GM21576 (cell line): ENCODE data around the gene ATP2B2.

Source experiments
- ATAC-seq: cut with Tn5 transposase; IDR thresholded peaks from one replicate; pipeline ENCODE4 v1.9.1; 2021; ENCODE audit warnings: mild to moderate bottlenecking, moderate library complexity; ENCODE audit not compliant: unreplicated experiment

Gene ATP2B2

DNA sequence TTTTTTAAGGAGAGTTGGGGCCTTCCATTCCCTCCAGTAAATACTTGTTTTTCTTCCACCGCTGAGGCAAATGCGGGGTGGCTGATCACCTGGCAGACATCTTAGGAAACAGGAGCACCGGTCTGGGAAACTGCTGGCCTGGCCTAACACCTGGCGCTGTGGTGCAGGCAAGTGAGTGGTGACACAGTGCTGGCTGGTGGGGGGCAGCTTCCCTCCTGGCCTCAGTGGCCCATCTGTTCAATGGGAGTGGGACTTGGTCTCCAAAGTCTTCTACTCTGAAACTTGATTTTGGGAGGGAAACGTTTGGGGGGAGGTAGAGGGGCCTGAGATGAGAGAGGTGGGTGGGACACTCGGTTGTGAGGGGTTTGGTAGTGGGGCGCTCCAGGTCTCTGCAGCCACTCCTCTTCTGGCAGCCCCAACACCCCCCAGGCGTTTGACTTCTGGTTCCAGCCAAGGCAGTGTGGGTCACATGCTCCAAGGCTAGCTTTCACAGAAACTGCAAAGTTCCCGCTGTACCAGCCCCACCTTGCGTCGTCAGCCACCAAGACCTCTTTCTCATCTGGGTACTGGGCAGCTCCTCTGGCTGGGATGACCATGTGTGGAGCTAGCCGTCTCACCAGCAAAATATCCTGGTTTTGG, 217.3 kb downstream of the ATP2B2 start:
- ATAC-seq: no peak

GRCh38 chr3:10286596-10287295, 218.6 kb downstream of the ATP2B2 start:
- ATAC-seq: no peak

DNA sequence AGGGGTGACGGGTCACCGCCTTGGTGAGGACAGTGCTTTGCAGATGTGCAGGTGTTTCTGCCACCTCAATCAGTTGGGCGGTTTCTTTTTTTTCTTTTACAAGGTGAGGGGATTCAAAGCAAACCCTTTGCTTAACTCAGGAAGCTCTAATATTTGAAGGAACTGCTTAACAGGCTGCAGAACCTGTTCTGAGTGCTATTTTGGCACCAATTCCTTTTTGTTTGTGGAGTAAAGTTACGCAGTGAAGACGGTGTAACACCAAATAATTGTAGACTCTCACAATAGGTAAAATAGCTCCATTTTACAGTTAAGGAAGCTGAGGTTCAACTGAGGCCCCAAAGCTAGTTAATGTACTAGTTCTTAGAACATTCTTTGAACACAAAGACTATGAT, 219.3 kb downstream of the ATP2B2 start:
- no peak for ATAC-seq

GRCh38 chr3:10285272-10286132, 219.9 kb downstream of the ATP2B2 start:
- ATAC-seq: no peak

DNA sequence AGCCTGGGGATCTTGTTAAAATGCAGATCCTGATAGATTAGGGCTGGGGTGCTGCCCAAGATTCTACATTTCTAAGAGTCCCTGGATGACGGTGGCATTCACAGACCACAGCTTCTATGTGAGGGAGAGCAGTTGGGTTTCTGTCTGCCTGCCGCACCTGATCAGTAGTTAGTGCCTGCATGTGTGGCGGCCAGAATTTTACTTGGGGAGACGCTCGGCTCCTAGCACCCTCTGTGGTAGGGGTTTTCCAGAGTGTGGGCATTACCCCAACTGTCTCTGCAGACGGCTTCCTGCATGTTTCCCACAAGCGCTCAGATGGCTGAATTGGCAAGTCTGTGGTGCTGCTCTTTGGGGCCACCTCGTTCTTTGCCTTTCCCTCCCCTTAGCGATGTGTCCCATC, 220.9 kb downstream of the ATP2B2 start:
- ATAC-seq: no peak

GRCh38 chr3:10283638-10284037, 221.7 kb downstream of the ATP2B2 start:
- ATAC-seq: no peak

- no peak for ATAC-seq
These were observed 223.4 kb downstream of the ATP2B2 start for GRCh38 chr3:10281951-10282350.

DNA sequence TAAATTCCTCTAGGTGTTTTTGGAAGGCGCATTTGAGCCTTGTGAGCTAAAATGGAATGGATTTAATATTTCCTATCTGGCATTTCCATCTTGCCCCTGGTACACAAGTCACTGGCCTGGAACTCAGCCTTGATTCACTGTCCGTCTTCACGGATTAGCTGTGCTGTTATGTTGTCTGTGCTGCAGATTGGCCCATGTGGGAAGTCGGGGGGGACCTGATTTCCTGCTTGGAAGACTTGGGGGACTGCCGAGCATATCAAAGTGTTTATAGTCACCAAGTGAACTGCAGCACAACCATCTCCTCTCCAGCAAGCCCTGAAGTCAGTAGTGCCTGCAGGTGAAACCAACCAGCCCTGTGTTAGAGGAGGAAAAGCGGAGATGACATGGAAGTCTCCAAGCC, 224.8 kb downstream of the ATP2B2 start:
- no peak for ATAC-seq

DNA sequence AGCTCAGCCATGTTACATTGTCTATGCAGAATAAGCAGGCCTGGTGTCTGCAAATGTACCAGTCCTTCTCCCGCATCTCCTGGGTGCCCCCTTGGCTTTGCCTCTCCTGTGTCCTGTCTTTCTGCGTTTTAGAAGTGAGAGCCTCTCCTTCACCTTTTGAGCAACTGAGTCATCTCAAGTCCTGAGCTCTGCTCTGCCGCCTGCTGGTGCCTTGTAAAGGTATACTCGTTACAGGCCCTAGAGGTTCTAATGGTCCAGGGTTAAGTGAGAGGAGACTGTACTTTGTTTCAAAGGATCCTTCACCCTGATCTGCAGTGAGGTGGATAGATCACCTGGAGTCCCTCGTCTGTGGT, 225.2 kb downstream of the ATP2B2 start:
- ATAC-seq: no peak

GRCh38 chr3:10279384-10280176, 225.8 kb downstream of the ATP2B2 start:
- ATAC-seq: no peak

DNA sequence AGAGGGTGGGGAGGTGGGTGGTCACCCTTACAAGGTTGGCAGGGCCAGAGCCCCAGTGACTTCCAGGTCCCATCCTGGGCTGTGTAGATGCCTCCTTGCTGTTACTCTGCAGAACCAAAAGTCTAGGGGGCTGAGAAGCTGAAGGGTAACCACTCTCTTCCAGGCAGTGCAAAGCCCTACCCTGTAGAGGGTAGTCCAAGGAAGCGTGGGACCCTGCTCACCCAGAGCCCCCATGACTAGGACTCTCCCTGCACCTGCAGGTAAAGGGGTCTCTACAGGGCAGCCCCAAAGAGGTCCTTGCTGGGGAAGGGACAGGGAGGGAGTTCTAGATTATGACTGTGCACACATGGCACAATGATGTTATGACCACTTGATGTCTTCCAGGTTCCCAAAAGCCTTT, 226.9 kb downstream of the ATP2B2 start:
- no peak for ATAC-seq

GRCh38 chr3:10277115-10277625, 228.2 kb downstream of the ATP2B2 start:
- ATAC-seq: no peak

DNA sequence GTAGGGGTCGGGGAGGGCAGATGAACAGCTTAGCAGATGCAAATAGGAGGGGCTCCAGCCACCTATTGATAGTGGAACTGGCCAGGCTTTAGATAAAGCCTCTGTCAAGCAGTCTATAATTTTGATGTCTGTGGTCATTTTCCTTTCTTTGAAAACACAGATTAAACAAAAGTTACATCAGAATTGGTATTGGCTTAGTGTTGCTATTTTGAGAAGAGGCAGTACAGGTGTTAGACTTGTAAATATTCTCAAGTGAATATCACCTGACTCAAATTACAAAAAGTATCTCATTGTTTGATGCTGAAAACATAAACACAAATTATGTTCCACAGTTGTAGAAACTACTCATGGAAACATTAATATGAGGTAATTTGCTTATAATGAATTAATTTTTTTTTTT, 230.8 kb downstream of the ATP2B2 start:
- ATAC-seq: no peak
